ENCODE data around the gene LDLRAD1. TPM values are rescaled to one million over a fixed set of nuclear protein-coding genes. Genes with fewer than 3 reads are reported as not detected.
"Not testable (repeated sequence)": the region's sequence is repeated elsewhere in the genome, so short reads cannot be mapped to it uniquely, and the experiment has no call there.

Gene LDLRAD1
- total RNA-seq, 1 experiment from 2014 or later: not detected

DNA sequence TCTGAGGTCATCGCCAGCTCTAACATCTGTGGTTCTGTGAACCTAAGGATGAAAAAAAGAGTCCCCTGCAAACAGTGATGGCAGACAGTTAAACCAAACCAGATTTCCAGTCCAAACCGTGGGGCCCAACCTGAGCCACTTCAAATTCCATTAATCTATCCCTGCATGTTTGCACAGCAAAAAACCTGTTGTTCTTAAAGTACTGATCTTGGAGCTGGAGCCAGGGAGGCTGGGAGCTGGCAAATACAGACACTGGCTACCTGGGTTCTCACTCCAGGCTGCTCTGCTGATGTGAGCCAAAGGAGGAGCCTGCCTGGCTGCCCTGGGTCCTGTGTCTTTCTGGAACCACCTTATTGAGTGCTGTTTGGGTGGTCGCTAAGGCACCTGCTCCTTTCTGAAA, 16.4 kb downstream of the LDLRAD1 start:
- in situ Hi-C loops (cut with HindIII; ENCODE audit: low sequenced_read_pairs): no loop called here
- no peak for DNase-seq (ENCODE audit: low spot score)

DNA sequence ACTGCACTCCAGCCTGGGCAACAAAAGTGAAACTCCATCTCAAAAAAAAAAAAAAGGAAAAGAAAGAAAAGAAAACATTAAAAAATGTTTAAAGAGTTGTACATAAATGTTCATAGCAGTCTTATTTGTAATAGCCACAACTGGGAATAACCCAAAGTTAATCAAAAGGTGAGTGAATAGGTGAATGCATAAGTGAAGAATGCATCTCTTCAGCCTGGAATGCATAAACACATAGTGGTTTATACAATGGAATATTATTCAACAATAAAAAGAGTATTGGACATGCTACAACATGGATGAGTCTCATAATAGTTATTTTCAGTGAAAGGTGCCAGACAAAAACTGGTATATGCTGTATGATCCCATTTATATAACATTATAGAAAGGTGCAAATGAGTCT, 18.1 kb downstream of the LDLRAD1 start:
- no peak for DNase-seq (ENCODE audit: low spot score)
- in situ Hi-C loops (cut with HindIII; ENCODE audit: low sequenced_read_pairs): no loop called here

DNA sequence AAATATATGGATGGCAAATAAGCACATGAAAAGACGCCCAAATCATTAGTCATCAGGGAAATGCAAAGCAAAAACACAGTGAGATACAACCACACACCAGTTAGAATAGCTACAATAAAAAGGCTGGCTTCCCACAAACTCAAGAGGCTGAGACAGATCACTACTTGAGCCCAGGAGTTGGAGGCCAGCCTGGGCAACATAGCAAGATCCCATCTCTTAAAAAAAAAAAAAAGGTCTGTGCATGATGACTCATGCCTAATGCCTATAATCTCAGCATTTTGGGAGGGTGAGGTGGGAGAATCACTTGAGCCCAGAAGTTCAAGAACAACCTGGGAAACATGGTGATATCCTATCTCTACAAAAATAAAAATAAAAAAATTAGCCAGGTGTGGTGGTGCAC, 19.8 kb downstream of the LDLRAD1 start:
- in situ Hi-C loops (cut with HindIII; ENCODE audit: low sequenced_read_pairs): no loop called here
- no peak for DNase-seq (ENCODE audit: low spot score)

DNA sequence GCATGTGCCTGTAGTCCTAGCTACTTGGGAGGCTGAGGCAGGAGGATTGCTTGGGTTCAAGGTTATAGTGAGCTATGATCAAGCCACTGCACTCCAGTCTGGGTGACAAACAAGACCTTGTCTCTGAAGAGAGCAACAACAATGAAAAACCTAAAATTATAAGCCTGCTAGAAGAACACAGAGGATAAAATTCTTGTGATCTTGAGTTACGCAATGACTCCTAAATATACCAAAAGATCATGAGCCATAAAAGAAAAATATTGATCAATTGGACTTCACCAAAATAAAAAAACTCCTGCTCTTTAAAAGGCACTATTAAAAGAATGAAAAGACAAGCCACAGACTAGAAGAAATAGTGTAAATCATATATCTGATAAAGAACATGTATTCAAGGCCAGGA, 22.3 kb downstream of the LDLRAD1 start:
- in situ Hi-C loops (cut with HindIII; ENCODE audit: low sequenced_read_pairs): no loop called here
- DNase-seq (ENCODE audit: low spot score): no peak

DNA sequence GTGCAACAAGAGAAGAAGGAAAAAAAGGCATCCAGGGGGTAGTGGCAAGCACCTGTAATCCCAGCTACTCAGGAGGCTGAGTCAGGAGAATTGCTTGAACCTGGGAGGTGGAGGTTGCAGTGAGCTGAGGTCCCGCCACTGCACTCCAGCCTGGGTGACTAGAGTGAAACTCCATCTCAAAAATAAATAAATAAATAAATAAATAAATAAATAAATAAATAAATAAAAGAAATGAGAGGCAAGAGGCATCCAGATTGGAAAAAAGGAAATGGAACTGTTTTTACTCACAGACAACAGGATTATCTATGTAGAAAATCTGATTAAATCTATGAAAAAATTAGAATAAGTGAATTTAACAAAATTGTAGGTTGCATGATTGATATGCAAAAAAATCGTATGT, 23.5 kb downstream of the LDLRAD1 start:
- DNase-seq (ENCODE audit: low spot score); in situ Hi-C loops (cut with HindIII; ENCODE audit: low sequenced_read_pairs): not testable (repeated sequence)

DNA sequence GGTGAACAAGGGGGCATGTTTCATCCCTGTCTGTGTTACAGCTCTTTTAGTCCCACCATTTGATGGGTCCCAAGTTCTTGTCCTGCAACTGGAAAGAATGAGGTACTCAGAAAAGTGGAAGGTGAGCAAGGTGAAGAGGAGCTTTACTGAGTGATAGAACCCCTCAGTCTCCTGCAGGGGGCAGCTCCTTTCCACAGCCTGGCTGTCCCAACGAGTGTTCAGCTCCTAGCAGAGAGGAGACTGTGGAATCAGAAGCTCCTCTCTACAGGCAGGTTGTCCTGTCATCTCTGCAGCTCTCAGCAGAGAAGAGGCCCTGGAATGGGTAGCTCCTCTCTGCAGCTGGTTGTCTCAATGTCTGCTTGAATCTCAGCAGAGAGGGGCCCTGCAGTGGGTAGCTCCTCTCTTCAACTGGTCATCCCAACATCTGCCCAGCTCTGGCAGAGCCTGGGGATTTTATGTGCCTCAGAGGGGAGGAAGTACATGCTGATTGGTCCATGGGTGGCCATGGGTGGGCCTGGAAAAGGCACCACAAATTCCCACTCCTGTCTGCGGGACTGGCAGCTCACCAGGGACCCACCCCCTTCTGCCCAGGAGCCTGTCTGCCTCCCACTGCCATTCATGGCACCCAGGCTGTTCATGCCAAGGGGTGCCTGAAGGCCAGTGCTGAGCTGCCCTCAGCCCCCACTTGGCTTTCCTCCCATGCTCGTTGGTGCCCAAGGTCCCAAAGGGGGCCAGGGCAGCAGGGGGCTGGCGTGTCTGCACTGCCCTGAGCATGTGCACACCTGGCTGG, 25.7 kb downstream of the LDLRAD1 start:
- in situ Hi-C loops (cut with HindIII; ENCODE audit: low sequenced_read_pairs): no loop called here
- DNase-seq (ENCODE audit: low spot score): peak; percentile 3

DNA sequence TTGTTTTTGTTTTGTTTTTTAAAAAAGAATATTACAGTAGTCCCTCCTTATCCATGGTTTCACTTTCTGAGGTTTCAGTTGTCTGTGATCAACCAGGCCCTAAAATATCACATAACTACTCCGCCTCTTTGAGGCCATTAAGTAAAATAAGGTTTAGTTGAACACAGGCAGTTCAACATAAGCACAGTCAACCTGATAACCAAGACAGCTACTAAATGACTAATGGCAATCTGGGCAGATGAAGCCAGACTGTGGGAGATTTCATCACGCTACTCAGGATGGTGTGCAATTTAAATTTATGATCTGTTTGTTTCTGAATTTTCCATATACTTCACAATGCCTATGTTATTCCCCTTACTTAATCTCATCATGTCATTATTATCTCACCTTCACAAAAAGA, 30.1 kb downstream of the LDLRAD1 start:
- DNase-seq (ENCODE audit: low spot score): no peak
- in situ Hi-C loops (cut with HindIII; ENCODE audit: low sequenced_read_pairs): no loop called here

DNA sequence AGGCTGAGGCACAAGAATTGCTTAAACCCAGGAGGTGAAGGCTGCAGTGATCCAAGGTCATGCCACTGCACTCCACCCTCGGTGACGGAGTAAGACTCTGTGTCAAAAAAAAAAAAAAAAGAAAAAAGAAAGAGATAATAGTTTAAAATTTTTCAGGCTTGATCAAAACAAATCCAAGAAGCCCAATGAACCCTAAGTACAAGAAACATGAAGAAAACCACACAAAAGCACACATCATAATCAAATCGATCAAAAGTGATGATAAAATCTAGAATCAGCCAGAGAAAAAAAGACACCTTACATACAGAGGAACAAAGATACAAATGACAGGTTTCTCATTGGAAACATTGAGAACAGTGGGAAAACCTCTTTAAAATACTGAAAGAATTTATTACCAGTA, 31.5 kb downstream of the LDLRAD1 start:
- DNase-seq (ENCODE audit: low spot score): no peak
- in situ Hi-C loops (cut with HindIII; ENCODE audit: low sequenced_read_pairs): no loop called here

DNA sequence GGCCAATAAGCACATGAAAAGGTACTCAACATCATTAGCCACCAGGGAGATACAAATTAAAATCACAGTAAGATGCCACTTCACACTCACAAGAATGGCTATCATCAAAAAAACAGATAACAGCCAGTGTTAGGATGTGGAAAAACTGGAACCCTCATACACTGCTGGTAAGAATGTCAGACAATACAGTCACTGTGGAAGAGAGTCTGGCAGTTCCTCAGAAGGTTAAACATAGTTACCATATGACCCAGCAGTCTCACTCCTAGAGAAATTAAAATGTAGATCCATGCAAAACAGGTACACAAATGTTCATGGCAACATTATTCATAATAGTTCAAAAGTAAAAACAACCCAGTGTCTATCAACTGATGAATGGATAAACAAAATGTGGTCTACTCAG, 33.3 kb downstream of the LDLRAD1 start:
- in situ Hi-C loops (cut with HindIII; ENCODE audit: low sequenced_read_pairs): no loop called here
- no peak for DNase-seq (ENCODE audit: low spot score)

DNA sequence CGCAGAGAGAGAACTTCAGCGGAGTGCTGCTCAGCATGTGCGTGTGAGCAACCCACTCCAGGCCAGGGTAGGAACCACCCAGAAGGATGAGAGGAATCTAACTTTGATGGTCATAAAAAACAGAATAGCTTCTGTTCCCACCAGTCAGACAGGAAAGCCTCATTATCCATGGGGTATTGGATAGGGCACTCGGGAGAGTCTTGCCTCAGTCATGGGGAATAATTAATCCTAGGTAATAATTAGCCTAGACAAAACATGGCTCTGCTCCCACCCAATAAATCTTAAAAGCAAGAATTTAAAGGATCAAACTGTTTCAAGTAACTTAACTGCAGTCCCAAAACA, 35.3 kb downstream of the LDLRAD1 start:
- no peak for DNase-seq (ENCODE audit: low spot score)
- in situ Hi-C loops (cut with HindIII; ENCODE audit: low sequenced_read_pairs): no loop called here

DNA sequence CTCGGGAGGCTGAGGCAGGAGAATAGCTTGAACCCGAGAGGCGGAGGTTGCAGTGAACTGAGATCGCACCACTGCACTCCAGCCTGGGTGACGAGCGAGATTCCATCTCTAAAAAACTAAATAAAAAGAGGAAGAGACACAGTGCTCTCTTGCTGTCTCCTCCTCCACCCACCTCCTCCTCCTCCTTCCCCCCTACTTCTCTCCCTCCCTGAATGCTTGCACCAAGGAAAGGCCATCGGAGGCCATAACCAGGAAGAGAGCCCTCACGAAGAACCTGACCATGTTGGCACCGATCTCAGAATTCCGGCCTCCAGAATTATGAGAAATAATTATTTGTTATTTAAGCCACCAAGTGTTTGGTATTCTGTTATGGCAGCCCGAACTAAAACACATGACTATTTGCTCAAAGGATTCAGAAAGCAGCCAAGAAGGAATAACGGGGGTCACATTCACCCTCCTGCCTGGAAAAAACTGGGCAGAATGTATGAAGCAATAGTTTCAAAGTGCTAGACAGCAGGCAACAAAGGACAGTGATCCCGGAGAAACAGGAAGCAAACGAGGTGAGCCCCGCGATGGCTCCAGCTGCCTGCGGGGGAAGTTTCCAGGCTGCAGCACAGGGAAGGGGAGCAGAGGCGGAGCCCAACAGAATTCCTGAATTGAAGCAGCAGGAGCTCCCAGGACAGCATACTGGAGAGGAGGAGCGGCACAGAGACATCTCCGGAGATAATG, 35.8 kb downstream of the LDLRAD1 start:
- DNase-seq (ENCODE audit: low spot score): no peak
- in situ Hi-C loops (cut with HindIII; ENCODE audit: low sequenced_read_pairs): no loop called here

DNA sequence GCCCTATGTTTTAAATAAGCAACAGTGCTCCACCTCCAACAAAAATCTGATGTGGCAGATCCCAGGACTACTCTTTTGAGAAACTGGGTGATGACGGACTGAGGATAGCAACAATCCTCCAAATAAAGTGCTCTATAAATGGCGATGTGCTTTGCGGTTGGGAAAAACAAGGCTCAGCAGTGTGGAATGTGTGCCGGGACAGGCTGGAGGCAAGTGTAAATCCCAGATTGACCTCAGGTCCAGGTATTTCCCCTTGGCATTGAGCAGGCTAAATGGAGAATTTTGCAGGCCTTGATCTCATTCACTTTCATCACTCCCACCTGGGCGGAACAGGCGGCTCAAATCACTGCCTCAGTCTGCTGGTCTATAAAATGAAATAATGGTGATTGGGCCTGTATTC, 36.8 kb downstream of the LDLRAD1 start:
- DNase-seq (ENCODE audit: low spot score): no peak
- in situ Hi-C loops (cut with HindIII; ENCODE audit: low sequenced_read_pairs): no loop called here

DNA sequence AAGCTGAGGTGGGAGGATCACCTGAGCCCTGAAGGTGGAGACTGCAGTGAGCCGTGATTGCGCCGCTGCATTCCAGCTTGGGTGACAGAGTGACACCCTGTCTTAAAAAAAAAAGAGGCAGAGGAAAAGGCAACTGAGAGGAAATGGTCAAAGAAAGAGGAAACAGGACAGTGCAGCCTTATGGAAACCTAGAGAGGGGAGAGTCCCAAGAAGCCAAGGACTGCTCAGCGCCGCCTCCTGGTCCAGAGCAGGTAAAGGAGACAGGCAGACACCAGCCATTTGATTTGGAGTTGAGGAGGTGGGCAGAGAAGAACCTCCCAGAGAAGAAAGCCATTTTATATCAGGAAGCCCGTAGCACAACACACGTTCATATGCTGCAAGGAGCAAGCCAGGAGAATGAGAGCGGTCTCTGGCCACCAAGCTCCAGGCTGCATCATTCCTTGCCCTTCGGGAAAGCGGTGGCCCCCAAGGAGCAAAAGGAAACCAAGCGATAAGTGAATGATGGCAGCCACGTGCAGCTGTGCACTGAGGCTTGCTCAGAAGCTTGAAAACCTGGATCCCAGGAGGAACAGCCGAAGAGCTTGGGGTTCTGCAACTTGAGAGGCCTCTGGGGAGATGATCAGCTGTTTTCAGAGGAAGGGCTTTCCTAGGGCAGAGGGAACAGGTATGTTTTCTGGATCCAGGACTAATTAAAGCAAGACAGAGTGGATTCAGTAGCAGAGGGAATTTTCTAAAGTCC, 38.1 kb downstream of the LDLRAD1 start:
- in situ Hi-C loops (cut with HindIII; ENCODE audit: low sequenced_read_pairs): no loop called here
- no peak for DNase-seq (ENCODE audit: low spot score)

DNA sequence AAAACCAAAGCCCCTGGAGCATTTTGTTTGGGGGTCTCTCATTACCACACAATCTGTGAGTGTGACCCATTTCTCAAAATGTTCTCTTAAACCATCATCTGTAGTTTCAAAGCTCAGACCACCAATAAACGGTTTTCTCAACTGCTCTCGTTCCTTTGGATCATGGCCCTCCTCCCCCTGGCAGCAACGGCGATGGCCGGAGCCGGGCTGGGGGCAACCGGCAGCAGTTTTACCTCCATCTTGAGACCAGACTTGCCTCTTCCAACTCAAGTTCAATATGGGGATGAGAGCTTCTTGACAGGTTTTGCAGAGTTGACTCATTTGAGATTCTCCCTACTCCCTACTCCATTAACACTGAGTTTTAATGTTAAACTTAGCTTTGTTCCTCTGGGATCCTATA, 42.1 kb downstream of the LDLRAD1 start:
- in situ Hi-C loops (cut with HindIII; ENCODE audit: low sequenced_read_pairs): no loop called here
- DNase-seq (ENCODE audit: low spot score): no peak

DNA sequence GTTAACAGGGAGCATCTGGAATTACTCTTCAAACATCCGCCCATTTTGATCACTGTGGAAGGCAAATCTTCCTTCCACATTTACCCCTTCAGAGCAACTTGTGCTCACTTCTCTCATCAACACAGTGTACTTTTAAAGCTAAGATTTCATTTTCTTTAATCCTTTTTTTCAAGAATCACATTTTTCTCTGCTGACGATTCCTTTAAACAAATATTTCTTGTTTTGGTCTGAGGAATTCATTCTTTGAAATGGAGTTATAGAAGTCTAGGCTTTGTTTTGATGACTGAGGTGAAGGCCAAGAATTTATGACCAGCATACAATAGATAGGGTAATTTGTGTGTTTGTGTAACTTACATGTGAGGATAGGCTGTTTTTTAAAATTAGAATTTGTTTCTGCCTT, 46.3 kb downstream of the LDLRAD1 start:
- no peak for DNase-seq (ENCODE audit: low spot score)
- in situ Hi-C loops (cut with HindIII; ENCODE audit: low sequenced_read_pairs): loop anchor here (5.0 kb wide), 1 partner anchor 71 kb away; no protein-coding TSS in a partner anchor

DNA sequence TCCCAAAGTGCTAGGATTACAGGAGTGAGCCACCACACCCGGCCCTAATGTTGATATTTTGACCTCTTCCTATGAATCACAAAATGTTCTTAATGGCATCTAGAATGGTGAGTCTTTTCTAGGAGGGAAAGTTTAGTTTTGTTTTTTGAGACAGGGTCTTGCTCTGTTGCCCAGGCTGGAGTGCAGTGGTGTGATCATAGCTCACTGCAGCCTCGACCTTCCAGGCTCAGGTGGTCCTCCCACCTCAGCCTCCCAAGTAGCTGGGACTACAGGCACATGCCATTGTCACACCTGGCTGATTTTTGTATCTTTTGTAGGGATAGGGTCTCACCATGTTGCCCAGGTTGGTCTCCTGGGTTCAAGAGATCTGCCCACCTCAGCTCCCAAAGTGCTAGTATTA, 48.7 kb downstream of the LDLRAD1 start:
- in situ Hi-C loops (cut with HindIII; ENCODE audit: low sequenced_read_pairs): not testable (repeated sequence)

DNA sequence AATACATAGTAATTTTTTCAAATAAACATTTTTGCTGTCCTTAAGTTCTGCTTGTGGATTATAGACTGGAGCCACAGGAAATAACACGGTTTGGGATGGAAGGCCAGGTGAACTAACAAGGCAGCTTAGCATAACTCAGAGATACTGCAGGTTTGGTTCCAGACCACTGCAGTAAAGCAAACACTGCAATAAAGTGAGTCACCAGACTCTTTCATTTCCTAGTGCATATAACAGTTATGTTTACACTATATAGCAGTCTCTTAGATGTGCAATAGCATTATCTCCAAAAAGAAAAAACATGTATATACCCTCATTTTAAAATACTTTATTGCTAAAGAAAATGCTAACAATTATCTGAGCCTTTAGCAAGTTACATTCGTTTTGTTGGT, 49.9 kb downstream of the LDLRAD1 start:
- no peak for DNase-seq (ENCODE audit: low spot score)
- in situ Hi-C loops (cut with HindIII; ENCODE audit: low sequenced_read_pairs): no loop called here

More for the DNA sequence above, 48.7 kb downstream of the LDLRAD1 start:
- not testable (repeated sequence) for DNase-seq (ENCODE audit: low spot score)

DNA sequence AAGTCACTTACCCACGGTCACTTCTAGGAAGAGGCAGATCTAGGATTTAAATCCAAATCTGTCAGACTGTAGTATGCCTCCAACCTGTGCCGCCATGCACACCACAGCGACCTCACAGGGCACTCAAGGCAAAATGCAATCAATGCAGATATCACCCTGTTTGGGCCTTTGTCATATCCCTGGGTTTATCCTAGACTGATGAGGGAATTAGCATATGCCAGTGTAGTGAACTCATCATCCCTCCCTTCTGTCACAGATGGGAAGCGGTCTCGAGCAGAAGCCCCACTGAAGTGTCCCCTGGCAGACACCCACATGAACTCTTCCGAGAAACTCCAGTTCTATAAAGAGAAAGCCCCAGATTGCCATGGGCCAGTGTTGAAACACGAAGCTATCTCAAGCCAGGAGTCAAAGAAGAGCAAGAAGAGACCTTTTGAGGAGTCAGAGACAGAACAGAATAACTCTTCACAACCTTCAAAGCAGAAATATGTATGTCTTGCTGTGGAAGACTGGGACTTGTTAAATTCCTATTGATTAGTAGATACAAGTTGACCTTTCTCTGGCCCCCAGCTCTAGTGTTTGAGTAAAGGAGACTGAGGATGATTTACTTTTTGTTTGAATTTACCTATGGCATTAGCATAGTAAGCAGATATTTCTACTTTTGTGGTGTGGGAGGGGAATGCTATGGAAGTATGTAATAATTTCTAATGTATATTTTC, 50.4 kb downstream of the LDLRAD1 start:
- in situ Hi-C loops (cut with HindIII; ENCODE audit: low sequenced_read_pairs): no loop called here
- no peak for DNase-seq (ENCODE audit: low spot score)

DNA sequence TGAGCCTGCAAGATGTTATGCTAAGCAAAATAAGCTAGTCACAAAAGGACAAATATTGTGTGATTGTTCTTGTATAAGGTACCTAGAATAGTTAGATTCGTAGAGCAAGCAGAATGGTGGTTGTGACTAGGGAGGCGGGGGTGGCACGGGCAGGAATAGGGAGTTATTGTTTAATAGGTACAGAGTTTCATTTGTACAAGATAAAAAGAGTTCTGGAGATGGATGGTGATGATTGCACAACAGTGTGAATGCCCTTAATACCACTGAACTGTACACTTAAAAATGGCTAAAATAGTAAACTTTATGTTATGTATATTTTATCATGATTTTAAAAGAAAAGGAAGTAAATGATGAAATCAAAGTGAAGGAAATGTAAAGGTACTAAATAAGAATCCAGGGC, 51.2 kb downstream of the LDLRAD1 start:
- no peak for DNase-seq (ENCODE audit: low spot score)
- in situ Hi-C loops (cut with HindIII; ENCODE audit: low sequenced_read_pairs): no loop called here

DNA sequence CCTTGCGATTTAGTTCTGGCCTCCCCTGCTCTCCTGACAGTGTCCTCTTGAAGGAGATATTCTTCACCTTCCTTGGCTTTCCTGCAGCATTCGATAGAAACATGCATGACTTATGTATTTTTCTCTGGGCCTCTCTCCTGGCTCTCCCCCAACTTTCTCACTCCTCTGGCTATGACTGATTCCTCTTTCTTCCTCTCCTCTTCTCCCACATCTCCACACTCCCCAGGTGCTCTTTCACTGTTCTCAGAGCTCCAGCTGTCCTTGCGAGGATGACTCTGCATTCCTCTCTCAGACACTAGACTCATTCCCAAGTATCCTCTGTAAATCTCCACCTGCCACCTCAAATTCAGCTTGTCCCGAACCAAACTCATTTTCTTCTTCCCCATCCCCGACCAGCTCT, 53.9 kb downstream of the LDLRAD1 start:
- in situ Hi-C loops (cut with HindIII; ENCODE audit: low sequenced_read_pairs): no loop called here
- DNase-seq (ENCODE audit: low spot score): no peak

Data from G401 (cell line).